GM19324 (cell line): ENCODE data around the gene CNOT6.

Source experiments
- ATAC-seq: cut with Tn5 transposase; IDR thresholded peaks from one replicate; pipeline ENCODE4 v1.9.1; 2021; ENCODE audit warnings: mild to moderate bottlenecking, moderate library complexity; ENCODE audit not compliant: unreplicated experiment, low FRiP score

Gene CNOT6

DNA sequence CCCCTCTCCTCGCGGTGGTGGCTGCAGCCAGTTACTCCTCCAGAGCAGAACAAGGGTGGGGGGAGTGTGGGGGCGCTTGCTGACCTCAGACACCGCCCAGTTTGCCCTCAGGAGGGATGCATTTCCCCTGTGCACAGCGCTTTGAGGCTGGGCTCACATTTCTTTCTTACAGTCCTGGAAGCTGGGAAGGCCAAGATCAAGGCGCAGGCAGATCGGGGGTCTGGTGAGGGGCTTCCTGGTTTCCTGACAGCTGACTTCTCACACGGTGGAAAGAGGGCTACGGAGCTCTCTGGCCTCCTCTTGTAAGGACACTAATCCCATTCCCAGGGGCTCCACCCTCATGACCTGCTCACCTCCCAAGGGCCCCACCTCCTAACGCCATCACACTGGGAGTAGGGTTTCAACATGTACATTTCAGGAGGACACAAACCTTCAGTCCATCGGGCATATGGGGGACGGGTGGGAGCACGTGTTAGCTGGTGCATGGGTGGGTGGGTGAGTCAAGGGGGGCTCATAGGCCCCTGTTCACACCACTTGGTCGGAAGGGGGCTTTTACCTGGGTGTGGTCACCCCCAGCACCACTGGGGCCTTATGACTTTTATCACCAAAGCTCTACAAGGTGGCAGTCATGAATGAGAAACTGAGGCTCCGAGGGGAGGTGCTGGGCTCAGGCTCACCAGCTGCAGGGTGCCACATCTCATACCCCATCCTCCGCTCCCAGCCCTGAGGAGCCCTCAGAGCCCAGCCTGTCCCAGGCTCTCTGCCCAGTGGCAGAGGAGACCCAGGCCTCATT lies 104.8 kb downstream of the CNOT6 start:
- ATAC-seq, result no peak

DNA sequence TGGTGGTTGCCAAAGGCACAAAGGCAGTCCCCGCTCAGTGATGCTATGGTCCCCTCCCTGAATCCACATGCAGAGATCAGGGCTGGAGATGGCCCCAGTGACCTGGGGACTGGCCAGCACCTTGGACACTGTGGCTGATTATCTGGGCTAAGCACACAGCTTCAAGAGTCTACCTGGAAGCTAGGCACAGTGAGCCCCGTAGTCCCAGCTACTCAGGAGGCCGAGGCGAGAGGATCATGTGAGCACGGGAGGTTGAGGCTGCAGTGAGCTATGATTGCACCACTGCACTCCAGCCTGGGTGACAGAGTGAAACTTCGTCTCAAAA lies 105.4 kb downstream of the CNOT6 start:
- ATAC-seq, result no peak

DNA sequence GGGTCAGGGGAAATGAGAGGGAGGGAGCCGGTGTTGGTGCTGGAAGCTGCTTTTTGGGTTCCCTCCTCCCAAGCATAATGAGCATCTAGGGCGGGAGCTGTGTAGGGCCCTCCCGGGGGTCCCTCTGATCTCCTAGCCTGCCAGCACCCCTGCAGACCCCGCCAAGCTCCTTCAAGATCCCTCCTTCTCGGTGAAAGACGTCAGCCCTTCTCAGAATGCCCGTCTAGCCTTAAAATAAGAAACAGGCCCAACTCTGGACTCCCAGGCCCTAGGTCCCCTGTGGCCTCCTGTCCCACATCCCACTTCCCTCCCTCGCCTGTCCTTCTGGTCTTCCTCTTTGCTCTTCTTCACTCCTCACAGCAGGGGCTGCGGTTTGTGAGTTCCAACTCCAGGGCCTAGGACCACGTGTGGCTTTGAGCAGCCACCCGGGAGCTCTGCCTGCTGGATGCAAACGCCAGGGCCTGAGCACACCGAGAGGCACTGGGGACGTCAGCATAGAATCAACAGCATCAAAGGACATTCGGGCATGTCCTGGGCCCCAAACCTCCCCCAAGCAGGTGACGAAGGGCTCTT lies 105.9 kb downstream of the CNOT6 start:
- no peak for ATAC-seq

DNA sequence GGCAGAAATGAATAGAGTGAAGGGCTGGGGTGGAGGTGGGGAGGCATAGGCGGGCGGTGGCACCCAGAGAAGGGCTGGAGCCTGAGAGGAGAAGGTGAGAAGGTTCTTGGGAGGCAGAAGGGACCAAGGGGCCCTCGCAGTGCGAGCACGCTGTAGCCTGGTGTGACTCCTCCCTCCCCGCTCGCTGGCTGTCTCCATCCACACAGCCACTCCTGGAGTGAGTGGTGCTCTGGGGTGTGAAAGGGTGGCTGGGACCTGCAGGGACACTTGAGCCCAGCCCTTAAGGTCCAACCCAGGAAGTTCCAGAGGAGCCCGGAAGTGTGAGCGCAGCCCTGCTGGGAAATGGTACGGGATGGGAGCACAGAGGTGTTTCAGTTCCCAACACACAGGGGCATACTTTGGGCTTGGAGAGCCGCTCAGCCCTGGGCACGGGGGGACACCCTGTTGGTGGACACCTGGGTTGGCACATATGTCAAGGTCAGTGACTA lies 106.4 kb downstream of the CNOT6 start:
- no peak for ATAC-seq

DNA sequence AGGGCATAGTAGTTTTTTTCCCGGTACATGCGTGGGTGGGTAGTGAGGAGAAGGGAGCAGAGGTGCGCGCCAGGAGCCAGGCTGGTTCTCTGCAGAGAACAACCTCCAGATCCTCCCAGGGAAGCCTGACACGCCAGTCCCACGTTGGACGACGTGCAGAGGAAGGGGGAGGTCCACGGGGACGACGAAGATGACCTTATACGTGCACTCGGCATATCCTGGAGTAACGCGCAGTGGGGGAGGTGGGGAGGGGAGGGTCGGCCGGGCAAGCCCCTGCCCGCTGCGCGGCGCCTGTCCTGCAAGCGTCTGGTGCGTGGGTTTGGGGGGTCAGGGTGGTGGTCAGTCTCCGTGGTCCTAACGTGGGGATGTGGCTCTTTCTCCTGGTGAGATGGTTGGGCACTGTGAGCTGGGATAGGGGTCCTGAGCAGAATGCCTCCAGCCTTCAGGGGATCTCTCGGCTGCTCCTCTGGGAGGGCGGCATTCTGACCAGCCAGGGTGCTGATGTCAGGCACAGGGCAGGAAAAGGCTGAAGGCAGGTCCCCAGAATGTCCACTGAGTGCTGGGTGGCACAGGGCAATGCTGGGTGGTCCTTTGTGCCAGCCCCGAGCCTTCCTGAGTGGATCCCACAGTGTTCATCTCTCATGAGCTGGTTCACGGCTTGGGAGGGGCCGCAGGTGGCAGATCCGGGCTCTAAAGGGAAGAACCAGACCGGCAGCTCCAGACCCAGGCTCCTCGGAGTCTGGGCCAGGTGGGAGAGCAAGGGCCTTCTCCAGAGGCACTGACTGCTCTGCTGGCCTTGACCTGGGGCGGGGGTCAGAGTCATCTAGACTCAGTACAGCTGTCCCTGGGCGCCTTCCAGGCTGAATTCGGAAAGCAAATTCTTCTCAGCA lies 107.7 kb downstream of the CNOT6 start:
- no peak for ATAC-seq

DNA sequence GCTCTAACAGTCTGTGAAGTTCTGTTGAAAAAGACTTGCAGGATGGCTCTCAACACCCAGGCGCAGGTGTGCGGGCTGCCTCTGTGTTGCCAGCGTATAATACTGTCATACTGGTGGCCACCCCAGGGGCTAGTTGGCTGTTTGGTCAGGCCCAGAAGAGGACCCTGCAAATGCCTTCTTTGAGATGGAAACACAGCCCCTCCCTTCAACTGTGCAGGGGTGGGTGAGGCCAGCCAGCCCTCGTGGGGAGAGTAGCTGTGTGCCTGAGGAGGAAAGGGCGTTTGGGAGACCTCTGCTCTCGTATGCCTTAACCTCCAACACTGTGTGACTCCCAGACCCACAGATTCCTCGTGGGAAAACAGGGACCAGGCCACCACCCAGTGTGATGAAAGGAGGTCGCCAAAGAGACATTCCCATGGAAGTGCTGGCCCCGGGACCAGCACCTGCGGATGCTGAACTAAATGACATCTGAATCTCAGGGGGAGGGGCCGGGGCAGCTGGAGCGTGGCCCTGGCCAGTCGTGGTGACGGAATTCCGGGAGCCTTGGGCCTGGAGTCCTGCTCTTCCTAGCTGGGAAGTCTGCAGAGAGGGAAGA lies 108.4 kb downstream of the CNOT6 start:
- no peak for ATAC-seq

DNA sequence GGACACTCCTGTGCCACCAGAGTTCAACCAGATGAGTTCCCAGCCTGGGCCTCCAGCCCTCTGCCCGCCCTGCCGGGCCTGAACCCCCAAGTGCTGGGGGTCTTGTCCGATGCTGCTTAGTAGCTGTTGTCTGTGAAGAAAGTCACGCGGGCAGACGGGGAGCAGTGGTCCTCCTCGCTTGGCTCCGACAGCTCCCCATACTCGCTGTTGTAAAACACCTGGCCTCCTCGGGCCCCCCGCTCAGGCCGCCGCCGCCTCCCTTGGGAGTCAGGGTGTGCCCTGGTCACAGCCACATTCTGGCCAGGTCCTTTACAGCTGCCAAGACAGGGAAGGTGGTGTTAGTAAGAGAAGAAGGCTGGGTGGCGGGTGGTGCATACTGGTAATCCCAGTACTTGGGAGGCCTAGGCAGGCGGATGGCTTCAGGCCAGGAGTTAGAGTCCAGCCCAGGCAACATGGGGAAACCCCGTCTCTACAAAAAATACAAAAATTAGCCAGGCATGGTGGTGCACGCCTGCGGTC lies 109.0 kb downstream of the CNOT6 start:
- no peak for ATAC-seq

DNA sequence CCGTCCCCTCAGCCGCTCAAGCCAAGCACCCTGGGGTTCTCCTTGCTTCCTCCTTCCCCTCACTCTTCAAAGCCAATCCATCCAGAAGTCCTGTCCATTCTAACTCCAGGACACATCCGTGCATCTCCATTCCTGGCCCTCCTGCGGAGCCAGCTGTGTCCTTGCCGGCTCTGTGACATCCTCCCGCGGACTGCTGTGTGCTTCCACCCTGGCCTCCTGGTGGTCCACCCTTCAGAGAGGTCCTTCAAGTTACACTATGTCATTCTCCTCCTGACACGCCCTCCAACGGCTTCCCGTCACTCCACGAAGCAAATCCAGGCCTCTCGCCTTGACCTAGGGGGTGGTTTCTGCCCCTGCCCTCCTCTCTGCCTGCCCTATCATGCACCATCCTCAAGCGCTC lies 110.1 kb downstream of the CNOT6 start:
- no peak for ATAC-seq

DNA sequence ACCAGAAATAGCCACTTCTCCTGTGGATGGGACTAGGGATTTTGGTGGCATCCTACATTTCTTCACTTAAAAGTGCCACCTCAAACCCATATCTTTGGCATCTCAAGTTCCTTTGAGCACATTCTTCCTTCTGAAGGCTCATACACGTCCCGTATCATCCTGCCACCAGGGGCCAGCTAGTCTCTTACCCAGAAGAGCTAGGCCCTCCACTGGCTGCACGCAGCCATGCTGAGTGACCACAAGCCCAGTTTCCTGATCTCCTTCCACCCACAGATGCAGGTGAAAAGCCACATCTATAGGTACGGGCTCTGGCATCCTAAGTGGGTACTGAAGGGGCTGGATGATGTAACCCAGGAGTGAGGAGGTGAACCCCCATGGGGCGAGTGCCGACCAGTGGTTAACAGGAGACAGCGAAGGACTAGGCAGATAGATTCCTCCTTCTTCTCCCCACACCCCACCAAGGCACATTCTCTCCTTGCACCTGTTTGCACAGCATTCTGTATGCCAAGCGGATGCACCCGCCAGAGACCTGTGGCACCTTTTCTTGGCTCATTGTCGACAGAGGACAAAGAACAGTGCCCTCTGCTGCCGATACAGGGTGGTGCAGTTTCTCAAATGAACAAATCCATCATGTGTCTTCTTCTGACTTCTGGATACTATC lies 111.5 kb downstream of the CNOT6 start:
- ATAC-seq, result no peak

DNA sequence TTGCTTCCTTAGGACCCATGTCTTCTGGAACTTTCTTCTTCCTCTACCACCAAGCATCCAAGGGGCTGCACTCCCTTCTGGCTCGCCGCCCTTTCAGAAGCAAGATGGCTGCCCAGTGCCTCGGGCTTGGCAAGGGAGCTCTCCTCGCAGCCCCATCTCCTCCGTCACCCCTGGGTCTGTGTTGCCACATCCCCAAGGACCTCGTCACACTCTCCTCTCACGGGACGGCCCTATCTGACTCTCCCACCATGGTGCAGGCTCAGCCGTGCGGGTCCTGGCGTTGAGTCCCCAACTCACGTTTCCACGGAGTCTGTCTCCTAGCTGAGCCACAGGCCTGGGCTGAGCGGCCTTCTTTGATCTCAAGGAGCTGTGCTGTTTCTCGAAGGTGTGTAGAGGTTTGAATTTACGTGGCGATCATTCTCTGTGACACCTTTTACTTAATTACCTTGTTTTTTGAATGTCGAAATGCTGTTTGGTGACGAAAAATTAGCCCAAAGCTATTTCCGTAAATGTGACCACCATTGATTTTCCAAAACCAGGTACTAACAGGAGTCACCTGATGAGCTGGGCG lies 112.1 kb downstream of the CNOT6 start:
- ATAC-seq, result no peak

GRCh38 chr5:180607861-180608571 lies 113.8 kb downstream of the CNOT6 start:
- no peak for ATAC-seq

GRCh38 chr5:180608572-180609310 lies 114.6 kb downstream of the CNOT6 start:
- no peak for ATAC-seq

- ATAC-seq, result no peak
These were observed 115.2 kb downstream of the CNOT6 start for GRCh38 chr5:180609386-180609785.

GRCh38 chr5:180609817-180610550 lies 115.8 kb downstream of the CNOT6 start:
- no peak for ATAC-seq

- no peak for ATAC-seq
These were observed 117.1 kb downstream of the CNOT6 start for GRCh38 chr5:180611140-180611850.

DNA sequence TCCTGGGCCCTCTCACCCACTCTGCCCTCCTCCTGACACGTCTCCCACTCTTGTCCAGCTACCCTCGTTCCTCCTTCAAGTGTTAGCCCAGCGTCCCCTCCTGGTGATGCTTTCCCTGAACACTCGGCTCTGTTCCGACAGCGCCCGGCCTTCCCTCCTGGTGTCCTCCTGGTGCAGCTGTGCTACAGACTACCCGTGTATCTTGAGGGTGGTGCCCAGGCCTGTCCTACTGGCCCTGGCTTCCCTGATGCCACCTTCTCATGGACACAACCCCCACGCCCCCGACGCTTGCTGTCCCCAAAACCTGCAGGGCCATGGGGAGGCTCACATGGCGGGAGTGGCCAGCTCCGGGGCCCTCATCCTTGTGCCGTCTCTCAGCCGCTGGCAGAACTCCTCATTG lies 118.5 kb downstream of the CNOT6 start:
- no peak for ATAC-seq

- no peak for ATAC-seq
These were observed 119.1 kb downstream of the CNOT6 start for GRCh38 chr5:180613188-180613813.
